GM21825 (cell line): ENCODE results near the gene COLEC12.

ENCODE experiments used
- ATAC-seq: cut with Tn5 transposase; IDR thresholded peaks from one replicate; pipeline ENCODE4 v1.9.1; 2021; ENCODE audit warnings: mild to moderate bottlenecking, moderate library complexity; ENCODE audit not compliant: unreplicated experiment

Gene COLEC12

GRCh38 chr18:500632-501405 lies at the start of gene COLEC12:
COLEC12 (minus strand) TSS chr18:500701; CDS start chr18:500514, 187 bp downstream.
- ATAC-seq, result no peak

- ATAC-seq, result no peak
These were observed 49.5 kb upstream of the COLEC12 start for GRCh38 chr18:549967-550366.

GRCh38 chr18:543447-544078 lies 43.1 kb upstream of the COLEC12 start:
- no peak for ATAC-seq

- ATAC-seq, result no peak
These were observed 33.6 kb upstream of the COLEC12 start for GRCh38 chr18:533995-534601.

GRCh38 chr18:532632-533031 lies 32.1 kb upstream of the COLEC12 start:
- ATAC-seq, result no peak

GRCh38 chr18:532018-532417 lies 31.5 kb upstream of the COLEC12 start:
- ATAC-seq, result no peak

- ATAC-seq, result no peak
These were observed 26.6 kb upstream of the COLEC12 start for GRCh38 chr18:527146-527545.

- no peak for ATAC-seq
These were observed 26.2 kb upstream of the COLEC12 start for GRCh38 chr18:526681-527080.

- no peak for ATAC-seq
These were observed 24.7 kb upstream of the COLEC12 start for GRCh38 chr18:525036-525797.

GRCh38 chr18:524466-524865 lies 24.0 kb upstream of the COLEC12 start:
- peak; percentile 49 for ATAC-seq

GRCh38 chr18:523561-523960 lies 23.1 kb upstream of the COLEC12 start:
- no peak for ATAC-seq

GRCh38 chr18:519019-519879 lies 18.7 kb upstream of the COLEC12 start:
- peak; percentile 86 for ATAC-seq

GRCh38 chr18:518081-518480 lies 17.6 kb upstream of the COLEC12 start:
- no peak for ATAC-seq

- ATAC-seq, result no peak
These were observed 15.3 kb upstream of the COLEC12 start for GRCh38 chr18:515838-516237.

- no peak for ATAC-seq
These were observed 14.8 kb upstream of the COLEC12 start for GRCh38 chr18:515156-515815.

GRCh38 chr18:513826-514530 lies 13.5 kb upstream of the COLEC12 start:
- ATAC-seq, result no peak

GRCh38 chr18:512957-513356 lies 12.5 kb upstream of the COLEC12 start:
- no peak for ATAC-seq

- no peak for ATAC-seq
These were observed 8.3 kb upstream of the COLEC12 start for GRCh38 chr18:508835-509234.

GRCh38 chr18:507636-508035 lies 7.1 kb upstream of the COLEC12 start:
- no peak for ATAC-seq
